ENCODE measurements around the gene RNF149.

DNA sequence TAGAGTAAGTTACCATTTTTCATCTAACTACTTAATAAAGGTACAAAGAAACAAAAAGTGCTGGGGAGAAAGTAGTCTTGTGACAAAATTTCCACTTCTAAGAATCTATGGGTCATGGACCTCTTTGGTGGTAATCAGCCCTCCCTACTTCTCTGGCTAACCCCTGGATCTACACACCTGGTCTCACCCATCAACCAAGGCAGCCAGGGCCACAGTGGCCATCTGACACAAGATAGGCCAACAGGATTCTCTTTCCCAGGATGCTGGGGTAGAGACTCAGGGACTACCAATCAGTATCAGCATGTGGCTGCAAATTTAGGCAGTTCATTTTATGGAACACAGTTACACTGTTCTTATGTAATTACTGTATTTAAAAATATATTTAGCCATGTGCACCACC, 17.8 kb downstream of the RNF149 start:
- TF ChIP-seq, protein P1, sequence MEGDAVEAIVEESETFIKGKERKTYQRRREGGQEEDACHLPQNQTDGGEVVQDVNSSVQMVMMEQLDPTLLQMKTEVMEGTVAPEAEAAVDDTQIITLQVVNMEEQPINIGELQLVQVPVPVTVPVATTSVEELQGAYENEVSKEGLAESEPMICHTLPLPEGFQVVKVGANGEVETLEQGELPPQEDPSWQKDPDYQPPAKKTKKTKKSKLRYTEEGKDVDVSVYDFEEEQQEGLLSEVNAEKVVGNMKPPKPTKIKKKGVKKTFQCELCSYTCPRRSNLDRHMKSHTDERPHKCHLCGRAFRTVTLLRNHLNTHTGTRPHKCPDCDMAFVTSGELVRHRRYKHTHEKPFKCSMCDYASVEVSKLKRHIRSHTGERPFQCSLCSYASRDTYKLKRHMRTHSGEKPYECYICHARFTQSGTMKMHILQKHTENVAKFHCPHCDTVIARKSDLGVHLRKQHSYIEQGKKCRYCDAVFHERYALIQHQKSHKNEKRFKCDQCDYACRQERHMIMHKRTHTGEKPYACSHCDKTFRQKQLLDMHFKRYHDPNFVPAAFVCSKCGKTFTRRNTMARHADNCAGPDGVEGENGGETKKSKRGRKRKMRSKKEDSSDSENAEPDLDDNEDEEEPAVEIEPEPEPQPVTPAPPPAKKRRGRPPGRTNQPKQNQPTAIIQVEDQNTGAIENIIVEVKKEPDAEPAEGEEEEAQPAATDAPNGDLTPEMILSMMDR (IDR thresholded peaks at IDR 0.05): no peak
- TF ChIP-seq POLR2A (IDR thresholded peaks at IDR 0.05): no peak
